NCI-H446 (cell line): ENCODE measurements around the gene DIAPH1.
A peak's percentile ranks its signal among the peaks of the same experiment; 100 is the strongest.

Experiments
- DNase-seq, 2 experiments: peaks; one replicate each; lab custom pipeline; 2025; lab: John Stamatoyannopoulos, UW

The DIAPH1 gene

GRCh38 chr5:141618804-141619554 is at the start of gene DIAPH1:
Gene DIAPH1, minus strand, starts transcription at chr5:141619000. Its CDS starts 86 bp downstream, at chr5:141618914.
- peak; percentile 74 to 95 for DNase-seq

DNA sequence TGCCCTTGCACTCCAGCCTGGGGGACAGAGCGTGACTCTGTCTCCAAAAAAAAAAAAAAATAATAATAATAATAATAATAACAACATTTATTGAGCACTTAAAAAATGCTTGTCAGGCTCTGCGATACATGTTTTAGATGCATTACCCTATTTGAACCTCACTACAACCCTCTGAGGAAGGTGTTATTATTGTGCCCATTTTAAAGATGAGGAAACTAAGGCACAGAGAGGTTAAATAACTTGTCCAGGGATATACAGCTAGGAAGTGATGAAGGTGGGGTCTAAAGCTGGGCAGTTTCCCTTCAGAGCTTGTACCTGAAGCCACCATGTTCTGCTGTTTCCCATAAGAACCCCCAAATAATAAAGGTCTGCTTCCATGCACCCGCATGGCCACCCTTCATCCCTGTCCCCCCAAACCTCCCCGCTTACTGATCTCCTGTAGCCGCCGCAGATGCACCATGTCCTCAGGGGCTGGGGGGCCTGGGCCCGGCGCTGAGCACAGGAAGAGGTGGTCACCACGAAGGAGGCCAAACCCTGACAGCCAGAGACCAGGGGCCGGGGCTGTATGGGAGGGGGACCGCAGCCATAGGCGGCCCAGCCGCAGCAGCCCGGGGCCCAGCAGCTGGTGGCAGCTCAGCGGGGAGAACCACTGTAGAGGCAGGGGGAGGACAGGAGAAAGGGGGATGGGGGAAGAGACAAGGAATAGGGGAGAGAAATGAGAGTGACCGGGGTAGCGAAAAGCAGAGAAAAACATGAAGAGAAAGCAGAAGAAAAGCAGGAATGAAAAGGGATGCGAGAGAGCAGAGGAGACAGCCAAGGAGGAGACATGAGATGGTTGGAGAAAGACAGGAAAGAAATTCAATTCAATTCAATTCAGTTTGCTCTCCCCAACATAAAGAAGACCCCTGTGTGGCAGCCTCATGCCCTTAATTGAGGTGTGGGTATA is 47.5 kb upstream of the DIAPH1 start:
- no peak for DNase-seq

DNA sequence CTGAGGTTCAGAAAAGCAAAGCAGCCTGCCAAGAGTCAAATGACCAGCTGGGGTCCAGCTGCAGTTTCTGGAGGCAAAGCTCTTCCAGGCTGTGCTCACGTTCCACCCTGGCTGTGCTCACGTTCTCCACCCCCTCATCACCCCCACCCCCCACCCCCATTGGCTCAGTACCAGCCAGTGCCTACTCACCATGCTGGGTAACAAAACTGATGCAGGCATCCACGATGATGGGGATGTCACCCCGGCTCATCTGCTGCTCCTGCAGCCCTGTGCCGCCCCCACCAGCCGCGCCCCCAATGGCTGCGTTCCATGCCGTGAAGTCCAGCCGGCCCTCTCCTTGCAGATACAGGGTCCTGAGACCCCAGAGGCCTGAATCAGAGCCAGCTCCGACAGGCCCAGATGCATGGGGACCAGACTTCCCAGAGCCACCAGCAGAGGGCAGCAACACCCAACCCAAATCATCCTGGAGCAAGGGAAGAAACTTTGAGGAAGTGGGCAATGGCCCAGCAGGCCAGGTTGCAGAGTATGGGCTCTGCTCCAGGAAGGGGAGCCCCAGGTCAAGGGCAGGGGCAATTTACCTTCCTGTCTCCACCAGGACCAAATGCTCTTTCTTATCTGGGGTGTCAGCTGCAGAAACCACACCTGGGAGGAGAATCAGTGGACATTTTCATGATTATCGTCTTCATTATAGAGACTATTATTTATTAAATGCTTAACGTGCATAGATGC is 46.1 kb upstream of the DIAPH1 start:
- peak; percentile 34 to 68 for DNase-seq

DNA sequence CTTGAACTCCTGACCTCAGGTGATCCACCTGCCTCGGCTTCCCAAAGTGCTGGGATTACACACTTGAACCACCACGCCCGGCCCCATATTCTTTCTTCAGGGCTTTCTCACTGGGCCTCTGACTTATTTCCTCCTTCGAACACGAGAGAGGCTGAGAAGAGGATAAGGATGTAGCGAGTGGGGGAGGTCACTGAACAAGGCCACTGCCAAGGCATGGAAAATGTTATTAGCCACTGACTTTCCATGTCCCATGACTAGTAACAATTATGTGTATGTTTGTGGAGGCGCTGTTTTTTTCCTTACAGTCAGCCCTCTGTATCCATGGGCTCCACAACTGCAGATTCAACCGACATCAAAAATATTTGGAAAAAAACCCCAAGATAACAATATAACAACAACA is 44.7 kb upstream of the DIAPH1 start:
- no peak for DNase-seq

- no peak for DNase-seq
Measured at GRCh38 chr5:141662028-141662427, 43.2 kb upstream of the DIAPH1 start.

DNA sequence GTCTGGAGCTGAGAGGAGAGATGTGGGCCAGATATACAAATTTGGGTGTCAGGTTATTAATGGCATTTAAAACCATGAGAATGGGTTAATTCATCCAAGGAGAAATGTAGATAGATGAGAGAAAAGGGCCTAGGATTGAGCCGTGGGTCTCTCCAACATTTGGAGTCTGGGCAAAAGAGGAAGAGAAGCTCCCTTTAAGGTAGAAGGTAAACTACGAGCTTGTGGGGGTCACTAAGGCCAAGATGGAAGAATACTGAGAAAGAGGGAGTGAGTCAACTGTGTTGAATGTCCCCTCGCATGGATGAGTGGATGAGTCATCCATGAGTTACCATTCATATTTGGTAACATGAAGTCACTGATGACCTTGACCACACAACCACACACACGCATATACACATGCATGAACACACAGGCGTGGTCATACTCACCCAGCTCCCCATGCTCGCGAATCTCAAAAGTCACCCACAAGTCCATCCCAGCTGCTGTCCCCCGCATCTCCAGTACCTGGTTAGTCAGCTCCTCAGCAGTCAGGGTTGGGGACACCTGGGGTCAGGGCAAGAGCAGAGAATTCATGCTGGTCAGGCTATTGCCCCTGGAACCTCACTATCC is 39.2 kb upstream of the DIAPH1 start:
- no peak for DNase-seq

- no peak for DNase-seq
Measured at GRCh38 chr5:141657404-141657803, 38.6 kb upstream of the DIAPH1 start.

- DNase-seq = no peak
Measured at GRCh38 chr5:141656396-141656795, 37.6 kb upstream of the DIAPH1 start.

DNA sequence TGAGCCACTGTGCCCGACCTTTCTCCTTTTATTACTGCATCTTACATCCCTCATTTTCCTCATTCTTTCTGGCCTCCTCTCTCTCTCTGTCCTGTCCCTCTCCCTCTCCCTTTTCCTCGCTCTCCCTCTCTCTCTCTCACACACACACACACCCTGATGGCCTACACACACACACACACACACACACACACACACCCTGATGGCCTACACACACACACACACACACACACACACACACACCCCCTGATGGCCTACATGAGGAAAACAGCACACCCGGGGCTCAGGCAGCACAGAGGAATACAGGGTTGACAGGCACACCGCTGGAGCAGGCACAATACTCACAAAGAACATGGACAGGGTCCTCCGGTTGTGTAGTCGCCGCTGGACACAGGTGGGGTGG is 36.2 kb upstream of the DIAPH1 start:
- DNase-seq = no peak

DNA sequence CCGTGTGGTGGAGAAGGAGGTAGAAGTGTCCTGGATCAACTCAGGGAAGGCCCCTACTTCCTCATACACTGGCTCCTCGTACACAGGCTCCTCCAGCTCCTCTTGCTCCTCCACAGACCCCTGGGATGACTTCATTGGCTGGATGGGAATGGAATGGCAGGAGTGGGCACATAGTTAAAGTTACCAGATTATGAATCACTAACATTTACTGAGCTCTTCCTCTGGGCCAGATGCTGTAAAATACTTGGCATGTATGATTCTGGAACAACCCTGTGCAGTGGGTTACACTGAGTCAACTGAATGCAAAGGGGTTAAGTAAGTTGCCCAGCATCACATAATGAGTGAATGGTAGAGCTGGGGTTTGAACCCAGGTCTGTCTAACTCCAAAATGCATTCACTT is 35.5 kb upstream of the DIAPH1 start:
- DNase-seq = no peak

- DNase-seq = no peak
Measured at GRCh38 chr5:141651728-141652105, 32.9 kb upstream of the DIAPH1 start.

DNA sequence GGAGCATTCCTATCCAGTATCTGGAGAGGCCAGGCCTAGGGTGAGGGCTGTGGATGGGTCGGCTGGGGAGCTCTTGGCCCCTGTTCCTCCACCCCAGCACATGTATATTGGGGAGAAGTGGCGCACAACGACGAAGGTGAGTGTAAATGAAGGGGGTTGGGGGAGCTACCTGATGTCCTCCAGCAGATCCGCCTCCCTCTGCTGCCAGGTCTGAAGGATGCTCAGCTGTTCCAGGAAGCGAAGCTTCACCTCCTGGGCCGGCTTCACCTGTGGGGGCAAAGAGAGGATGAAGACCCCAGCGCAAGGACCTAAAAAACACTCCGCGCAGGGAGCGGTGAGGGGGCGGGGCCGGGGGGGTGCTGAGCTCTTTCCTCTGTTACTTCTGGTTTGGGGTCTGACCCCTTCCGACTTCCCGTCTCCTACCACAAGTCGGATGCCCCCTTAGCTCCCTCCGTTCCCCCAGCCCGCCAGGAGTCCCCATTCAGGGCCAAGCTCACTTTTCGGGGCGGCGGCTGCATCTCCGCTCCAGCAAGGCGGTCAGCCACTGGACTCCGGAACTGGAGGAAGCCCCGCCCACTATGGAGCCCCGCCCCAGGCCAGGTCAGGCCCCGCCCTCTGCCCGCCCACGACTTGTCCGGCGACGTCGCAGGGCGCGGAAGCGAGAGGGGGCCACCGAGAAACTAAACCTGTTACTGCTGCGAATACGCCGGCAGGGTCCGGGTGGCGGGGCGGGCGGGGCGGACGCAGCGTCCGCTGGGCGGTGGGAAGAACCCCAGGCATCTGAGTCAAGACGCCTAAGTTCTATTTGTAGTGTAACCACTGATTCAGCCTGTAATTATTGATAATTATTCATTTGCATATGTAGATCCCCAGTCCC is 32.3 kb upstream of the DIAPH1 start, which contains the start of gene FCHSD1:
Gene FCHSD1, minus strand, starts transcription at position 568 of the 877 bp plus-strand sequence. Its CDS starts 50 bp downstream, at position 518.
- no peak for DNase-seq

DNA sequence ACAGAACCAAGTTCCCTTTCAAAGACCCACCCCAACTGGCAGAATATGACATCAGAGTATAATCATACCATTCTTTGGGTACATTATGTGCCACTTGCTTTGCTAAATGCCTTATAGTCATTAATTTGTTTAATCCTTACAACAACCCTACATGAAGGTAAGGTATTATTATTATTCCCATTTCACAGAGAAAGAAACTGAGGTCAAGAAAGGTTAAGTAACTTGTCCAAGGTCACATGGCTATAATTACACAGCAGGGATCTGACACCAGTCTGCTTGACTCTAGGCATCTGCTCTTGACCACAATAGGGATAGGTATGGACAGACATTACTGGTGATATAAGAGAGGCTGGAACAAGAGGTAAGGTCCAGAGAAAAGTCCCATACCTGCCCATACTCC is 31.2 kb upstream of the DIAPH1 start:
- DNase-seq = no peak

- DNase-seq = no peak
Measured at GRCh38 chr5:141649056-141649688, 30.4 kb upstream of the DIAPH1 start.

- no peak for DNase-seq
Measured at GRCh38 chr5:141647851-141648250, 29.1 kb upstream of the DIAPH1 start.

GRCh38 chr5:141647242-141647641 is 28.4 kb upstream of the DIAPH1 start:
- no peak for DNase-seq

DNA sequence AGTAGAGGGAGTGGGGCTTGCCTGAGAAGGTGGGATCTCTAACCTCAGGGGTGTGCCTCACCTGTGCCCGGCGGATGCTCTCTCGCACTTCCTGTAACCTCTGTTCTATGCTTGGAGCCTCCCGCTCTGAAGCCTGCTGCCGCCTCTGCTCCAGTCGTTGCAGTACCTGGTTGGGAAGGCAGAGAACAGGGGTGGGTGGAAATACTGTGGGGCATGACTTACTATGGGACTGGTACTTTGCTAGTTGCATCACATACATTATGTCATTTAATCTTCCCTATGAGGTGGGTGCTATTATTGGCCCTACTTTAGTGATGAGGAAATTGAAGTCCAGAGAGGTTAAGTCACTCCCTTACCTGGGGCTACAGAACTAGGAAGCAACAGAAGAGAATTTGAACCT is 27.2 kb upstream of the DIAPH1 start:
- DNase-seq = no peak

GRCh38 chr5:141641634-141642267 is 23.0 kb upstream of the DIAPH1 start:
- no peak for DNase-seq

DNA sequence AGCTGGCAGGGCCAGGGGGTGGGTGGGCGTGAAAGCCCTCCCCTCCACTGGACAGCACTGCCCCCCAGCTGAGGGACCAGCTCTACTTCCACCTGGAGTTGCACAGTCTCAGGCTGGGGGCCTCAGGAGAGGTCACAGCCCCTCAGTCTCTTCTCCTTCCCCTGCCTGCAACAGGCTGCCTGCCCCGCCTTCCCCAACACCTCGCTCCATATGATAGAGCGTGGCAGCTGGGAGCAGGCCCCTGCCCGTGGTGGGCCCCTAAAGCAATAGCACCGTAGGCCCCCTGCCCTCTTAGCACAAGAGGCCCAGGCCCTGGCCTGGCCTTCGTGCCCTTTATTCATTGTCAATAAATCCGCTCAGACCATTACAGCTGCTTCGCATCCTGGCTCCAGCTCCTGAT is 21.9 kb upstream of the DIAPH1 start:
- DNase-seq = no peak

DNA sequence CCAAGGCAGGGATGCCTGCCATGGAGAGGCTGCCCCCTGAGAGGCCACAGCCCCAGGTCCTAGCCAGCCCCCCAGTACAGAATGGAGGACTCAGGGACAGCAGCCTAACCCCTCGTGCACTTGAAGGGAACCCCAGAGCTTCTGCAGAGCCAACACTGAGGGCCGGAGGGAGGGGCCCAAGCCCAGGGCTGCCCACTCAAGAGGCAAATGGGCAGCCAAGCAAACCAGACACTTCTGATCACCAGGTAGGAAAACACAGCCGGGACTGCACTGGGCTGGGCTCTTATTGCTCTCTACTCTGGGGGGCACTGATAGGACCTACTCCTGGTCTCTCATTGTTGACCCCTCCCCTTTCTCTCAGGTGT is 21.2 kb upstream of the DIAPH1 start:
- no peak for DNase-seq
